Measurements from ENCODE around the gene HDHD2. TPM values are rescaled to one million over a fixed set of nuclear protein-coding genes. Genes with fewer than 3 reads are reported as not detected.

HDHD2 gene
- total RNA-seq, 1 experiment from 2014 or later: 42.9 TPM

GRCh38 chr18:47141289-47141688, 9.0 kb downstream of the HDHD2 start:
- Histone ChIP-seq H3K9ac (ENCODE audit: low read length) (no peak overlapping the region), H3K9me2 (replicated peaks; ENCODE audit: insufficient read depth, low read length) (no peaks in the 10 kb centered on the region), H3K36me3 (ENCODE audit: insufficient read depth, low read length) (peaks cover 23% of the 10 kb centered on the region; the same call in 1 of the 2 replicates), H3K9me3 (ENCODE audit: low read length) (no peaks in the 10 kb centered on the region), H4K20me1 (ENCODE audit: insufficient read depth, low read depth, low read length) (no peaks in the 10 kb centered on the region), H3K4me3 (ENCODE audit: low read length) (no peak overlapping the region), H3K79me2 (ENCODE audit: low read length) (peaks cover 91% of the 10 kb centered on the region), H2AFZ (ENCODE audit: low read length) (no peak overlapping the region), H3K27me3 (ENCODE audit: low read length) (no peaks in the 10 kb centered on the region), H3K4me2 (ENCODE audit: low read depth, low read length, poor library complexity, severe bottlenecking) (no peak overlapping the region), H3K27ac (ENCODE audit: low read length) (no peak overlapping the region), H3K4me1 (ENCODE audit: low read length) (no peaks in the 10 kb centered on the region)
- DNase-seq: no peak

GRCh38 chr18:47121146-47121545, 29.2 kb downstream of the HDHD2 start:
- H3K9me3 ChIP-seq (ENCODE audit: low read length): no peaks in the 10 kb centered on the region
- no peaks in the 10 kb centered on the region for H3K9me2 ChIP-seq (replicated peaks; ENCODE audit: insufficient read depth, low read length)
- H3K4me2 ChIP-seq (ENCODE audit: low read depth, low read length, poor library complexity, severe bottlenecking): no peak overlapping the region
- 0 out of 2 replicates have a peak, but pooled peaks cover 5% of the 10 kb centered on the region for H3K36me3 ChIP-seq (ENCODE audit: insufficient read depth, low read length)
- H2AFZ ChIP-seq (ENCODE audit: low read length): no peak overlapping the region
- no peaks in the 10 kb centered on the region for H4K20me1 ChIP-seq (ENCODE audit: insufficient read depth, low read depth, low read length)
- no peaks in the 10 kb centered on the region for H3K4me1 ChIP-seq (ENCODE audit: low read length)
- no peaks in the 10 kb centered on the region for H3K27me3 ChIP-seq (ENCODE audit: low read length)
- no peak overlapping the region for H3K4me3 ChIP-seq (ENCODE audit: low read length)
- H3K27ac ChIP-seq (ENCODE audit: low read length): no peak overlapping the region
- no peak overlapping the region for H3K9ac ChIP-seq (ENCODE audit: low read length)
- DNase-seq: no peak
- peaks cover 15% of the 10 kb centered on the region for H3K79me2 ChIP-seq (ENCODE audit: low read length)

DNA sequence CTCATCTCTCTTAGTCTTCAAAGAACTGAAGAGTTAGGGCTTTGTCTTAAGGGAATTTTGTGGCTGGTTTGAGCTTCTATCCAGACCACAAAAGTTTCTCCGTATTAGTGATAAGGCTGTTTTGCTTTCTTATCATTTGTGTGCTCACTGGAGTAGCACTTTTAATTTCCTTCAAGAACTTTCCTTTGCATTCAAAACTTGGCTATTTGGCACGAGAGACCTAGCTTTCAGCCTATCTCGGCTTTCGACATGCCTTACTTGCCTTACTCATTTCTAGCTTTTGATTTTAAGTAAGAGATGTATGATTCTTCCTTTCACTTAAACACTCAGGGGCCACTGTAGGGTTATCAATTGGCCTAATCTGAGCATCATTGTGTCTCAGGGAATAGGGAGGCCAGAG, 29.9 kb downstream of the HDHD2 start:
- no peak overlapping the region for H3K9ac ChIP-seq (ENCODE audit: low read length)
- no peak for DNase-seq
- no peaks in the 10 kb centered on the region for H3K9me3 ChIP-seq (ENCODE audit: low read length)
- H3K36me3 ChIP-seq (ENCODE audit: insufficient read depth, low read length): 0 out of 2 replicates have a peak, but pooled peaks cover 5% of the 10 kb centered on the region
- no peaks in the 10 kb centered on the region for H3K27me3 ChIP-seq (ENCODE audit: low read length)
- H3K4me2 ChIP-seq (ENCODE audit: low read depth, low read length, poor library complexity, severe bottlenecking): no peak overlapping the region
- no peaks in the 10 kb centered on the region for H3K9me2 ChIP-seq (replicated peaks; ENCODE audit: insufficient read depth, low read length)
- H3K4me1 ChIP-seq (ENCODE audit: low read length): no peaks in the 10 kb centered on the region
- no peak overlapping the region for H3K4me3 ChIP-seq (ENCODE audit: low read length)
- H3K27ac ChIP-seq (ENCODE audit: low read length): no peak overlapping the region
- H2AFZ ChIP-seq (ENCODE audit: low read length): no peak overlapping the region
- peaks cover 15% of the 10 kb centered on the region for H3K79me2 ChIP-seq (ENCODE audit: low read length)
- H4K20me1 ChIP-seq (ENCODE audit: insufficient read depth, low read depth, low read length): no peaks in the 10 kb centered on the region

- peaks cover 5% of the 10 kb centered on the region; the same call in 1 of the 2 replicates for H3K36me3 ChIP-seq (ENCODE audit: insufficient read depth, low read length)
- H4K20me1 ChIP-seq (ENCODE audit: insufficient read depth, low read depth, low read length): no peaks in the 10 kb centered on the region
These were observed 31.3 kb downstream of the HDHD2 start for GRCh38 chr18:47118981-47119380.

GRCh38 chr18:47115205-47115604, 35.1 kb downstream of the HDHD2 start:
- no peaks in the 10 kb centered on the region for H3K9me2 ChIP-seq (replicated peaks; ENCODE audit: insufficient read depth, low read length)
- no peak overlapping the region for H3K4me3 ChIP-seq (ENCODE audit: low read length)
- no peaks in the 10 kb centered on the region for H3K9me3 ChIP-seq (ENCODE audit: low read length)
- no peak overlapping the region for H3K9ac ChIP-seq (ENCODE audit: low read length)
- no peaks in the 10 kb centered on the region for H3K4me1 ChIP-seq (ENCODE audit: low read length)
- H3K27me3 ChIP-seq (ENCODE audit: low read length): no peaks in the 10 kb centered on the region
- H3K4me2 ChIP-seq (ENCODE audit: low read depth, low read length, poor library complexity, severe bottlenecking): no peak overlapping the region
- H2AFZ ChIP-seq (ENCODE audit: low read length): no peak overlapping the region
- DNase-seq: no peak
- peaks cover 16% of the 10 kb centered on the region for H3K36me3 ChIP-seq (ENCODE audit: insufficient read depth, low read length)
- H3K27ac ChIP-seq (ENCODE audit: low read length): no peak overlapping the region
- no peaks in the 10 kb centered on the region for H4K20me1 ChIP-seq (ENCODE audit: insufficient read depth, low read depth, low read length)
- peaks cover 5% of the 10 kb centered on the region for H3K79me2 ChIP-seq (ENCODE audit: low read length)

More at GRCh38 chr18:47118981-47119380, 31.3 kb downstream of the HDHD2 start:
- H3K79me2 ChIP-seq (ENCODE audit: low read length): peaks cover 15% of the 10 kb centered on the region
- no peak overlapping the region for H3K4me2 ChIP-seq (ENCODE audit: low read depth, low read length, poor library complexity, severe bottlenecking)
- no peaks in the 10 kb centered on the region for H3K9me2 ChIP-seq (replicated peaks; ENCODE audit: insufficient read depth, low read length)
- H3K4me3 ChIP-seq (ENCODE audit: low read length): no peak overlapping the region
- no peaks in the 10 kb centered on the region for H3K27me3 ChIP-seq (ENCODE audit: low read length)
- no peak overlapping the region for H3K9ac ChIP-seq (ENCODE audit: low read length)
- no peak overlapping the region for H3K27ac ChIP-seq (ENCODE audit: low read length)
- H3K4me1 ChIP-seq (ENCODE audit: low read length): no peaks in the 10 kb centered on the region
- H3K9me3 ChIP-seq (ENCODE audit: low read length): no peaks in the 10 kb centered on the region
- H2AFZ ChIP-seq (ENCODE audit: low read length): no peak overlapping the region
- no peak for DNase-seq

GRCh38 chr18:47113796-47114540, 36.3 kb downstream of the HDHD2 start:
- Histone ChIP-seq H3K9me2 (replicated peaks; ENCODE audit: insufficient read depth, low read length) (no peaks in the 10 kb centered on the region), H3K9ac (ENCODE audit: low read length) (no peak overlapping the region), H3K79me2 (ENCODE audit: low read length) (peaks cover 5% of the 10 kb centered on the region), H4K20me1 (ENCODE audit: insufficient read depth, low read depth, low read length) (no peaks in the 10 kb centered on the region), H3K27me3 (ENCODE audit: low read length) (no peaks in the 10 kb centered on the region), H3K36me3 (ENCODE audit: insufficient read depth, low read length) (peaks cover 15% of the 10 kb centered on the region), H3K4me1 (ENCODE audit: low read length) (peaks cover 1% of the 10 kb centered on the region), H3K4me2 (ENCODE audit: low read depth, low read length, poor library complexity, severe bottlenecking) (no peak overlapping the region), H3K4me3 (ENCODE audit: low read length) (no peak overlapping the region), H3K9me3 (ENCODE audit: low read length) (no peaks in the 10 kb centered on the region), H3K27ac (ENCODE audit: low read length) (no peak overlapping the region), H2AFZ (ENCODE audit: low read length) (no peak overlapping the region)
- no peak for DNase-seq

DNA sequence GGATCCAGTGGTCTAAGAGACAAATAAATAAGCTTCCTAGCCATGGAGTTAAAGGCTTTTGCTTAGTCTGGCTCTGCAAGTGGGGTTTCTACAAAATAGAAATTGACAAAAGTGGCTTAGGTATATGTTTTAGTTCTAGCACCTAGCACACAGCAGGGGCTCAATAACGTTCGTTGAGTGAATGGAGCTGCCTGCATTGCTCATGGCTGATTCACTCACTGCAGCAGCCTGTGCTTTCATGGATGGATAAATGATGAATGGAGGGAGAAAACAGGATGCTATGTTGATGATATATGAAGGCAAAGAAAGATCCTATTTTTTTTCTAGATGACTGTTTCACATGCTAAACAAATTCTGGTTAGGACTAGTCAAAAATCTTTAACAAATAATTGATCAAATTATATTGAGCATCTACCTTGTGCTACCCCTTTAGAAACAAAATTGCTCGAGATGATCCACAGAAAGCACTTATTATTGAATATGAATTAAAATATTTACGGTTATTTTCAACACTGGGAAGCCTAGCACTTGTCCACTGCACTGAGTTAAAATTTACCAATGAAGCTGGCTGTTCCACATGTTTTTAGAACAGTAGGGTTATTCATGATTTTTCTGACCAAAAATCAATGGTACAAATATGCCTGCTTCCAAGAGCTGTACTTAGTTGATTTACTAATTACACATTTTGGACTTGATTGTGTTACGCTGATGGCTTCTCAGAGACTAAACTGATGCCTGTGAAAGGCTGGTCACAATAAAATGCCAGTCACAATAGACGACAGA, 39.6 kb downstream of the HDHD2 start:
- no peak overlapping the region for H3K4me3 ChIP-seq (ENCODE audit: low read length)
- H3K36me3 ChIP-seq (ENCODE audit: insufficient read depth, low read length): peaks cover 11% of the 10 kb centered on the region
- H3K4me1 ChIP-seq (ENCODE audit: low read length): peaks cover 20% of the 10 kb centered on the region
- no peak overlapping the region for H3K9ac ChIP-seq (ENCODE audit: low read length)
- DNase-seq: no peak
- no peaks in the 10 kb centered on the region for H4K20me1 ChIP-seq (ENCODE audit: insufficient read depth, low read depth, low read length)
- H2AFZ ChIP-seq (ENCODE audit: low read length): no peak overlapping the region
- no peak overlapping the region for H3K27ac ChIP-seq (ENCODE audit: low read length)
- H3K27me3 ChIP-seq (ENCODE audit: low read length): no peaks in the 10 kb centered on the region
- no peak overlapping the region for H3K4me2 ChIP-seq (ENCODE audit: low read depth, low read length, poor library complexity, severe bottlenecking)
- no peaks in the 10 kb centered on the region for H3K9me2 ChIP-seq (replicated peaks; ENCODE audit: insufficient read depth, low read length)
- H3K79me2 ChIP-seq (ENCODE audit: low read length): no peaks in the 10 kb centered on the region
- H3K9me3 ChIP-seq (ENCODE audit: low read length): no peaks in the 10 kb centered on the region

GRCh38 chr18:47109720-47110119, 40.6 kb downstream of the HDHD2 start:
- no peak for DNase-seq
- no peak overlapping the region for H3K4me3 ChIP-seq (ENCODE audit: low read length)
- no peaks in the 10 kb centered on the region for H3K9me2 ChIP-seq (replicated peaks; ENCODE audit: insufficient read depth, low read length)
- no peak overlapping the region for H3K27ac ChIP-seq (ENCODE audit: low read length)
- H2AFZ ChIP-seq (ENCODE audit: low read length): no peak overlapping the region
- no peaks in the 10 kb centered on the region for H3K79me2 ChIP-seq (ENCODE audit: low read length)
- H3K4me2 ChIP-seq (ENCODE audit: low read depth, low read length, poor library complexity, severe bottlenecking): no peak overlapping the region
- H3K36me3 ChIP-seq (ENCODE audit: insufficient read depth, low read length): peaks cover 11% of the 10 kb centered on the region
- H3K9ac ChIP-seq (ENCODE audit: low read length): no peak overlapping the region
- H4K20me1 ChIP-seq (ENCODE audit: insufficient read depth, low read depth, low read length): no peaks in the 10 kb centered on the region
- H3K27me3 ChIP-seq (ENCODE audit: low read length): no peaks in the 10 kb centered on the region
- peaks cover 20% of the 10 kb centered on the region for H3K4me1 ChIP-seq (ENCODE audit: low read length)
- H3K9me3 ChIP-seq (ENCODE audit: low read length): no peaks in the 10 kb centered on the region

Data from Karpas-422 (cell line).